OCI-LY3 (cell line): ENCODE measurements around the gene SORCS3.

ENCODE experiments used
- CTCF ChIP-seq: fragments of 200-600, 300-600 bp; sonication (generic); IDR thresholded peaks from 2 replicates; pipeline ENCODE4 v1.5.1; 2014; ENCODE audit warnings: antibody characterized with exemption, low read length, low read depth
- EZH2phosphoT487 ChIP-seq: fragments of 200-600 bp; shearing (Covaris generic); IDR thresholded peaks from 2 replicates; pipeline ENCODE4 v1.6.1; 2018; ENCODE audit warnings: antibody characterized with exemption, mixed run types, low read depth

GRCh38 chr10:104913390-104913789 lies 272.3 kb downstream of the SORCS3 start:
- TF ChIP-seq CTCF (no peak), EZH2phosphoT487 (no peak)
